Stimulated activated CD8-positive, alpha-beta memory T cell treated with anti-CD3 and anti-CD28 coated beads, Interleukin-7, amount 100 ng/mL, for 1 hour (primary cell): ENCODE data around the gene CLCN6.

Experiments
- DNase-seq, 2 donors: peaks; one replicate each; pipeline ENCODE4 v3.0.0-alpha.2; 2020; ENCODE audit warnings: low read depth in 2 of 2

The CLCN6 gene

DNA sequence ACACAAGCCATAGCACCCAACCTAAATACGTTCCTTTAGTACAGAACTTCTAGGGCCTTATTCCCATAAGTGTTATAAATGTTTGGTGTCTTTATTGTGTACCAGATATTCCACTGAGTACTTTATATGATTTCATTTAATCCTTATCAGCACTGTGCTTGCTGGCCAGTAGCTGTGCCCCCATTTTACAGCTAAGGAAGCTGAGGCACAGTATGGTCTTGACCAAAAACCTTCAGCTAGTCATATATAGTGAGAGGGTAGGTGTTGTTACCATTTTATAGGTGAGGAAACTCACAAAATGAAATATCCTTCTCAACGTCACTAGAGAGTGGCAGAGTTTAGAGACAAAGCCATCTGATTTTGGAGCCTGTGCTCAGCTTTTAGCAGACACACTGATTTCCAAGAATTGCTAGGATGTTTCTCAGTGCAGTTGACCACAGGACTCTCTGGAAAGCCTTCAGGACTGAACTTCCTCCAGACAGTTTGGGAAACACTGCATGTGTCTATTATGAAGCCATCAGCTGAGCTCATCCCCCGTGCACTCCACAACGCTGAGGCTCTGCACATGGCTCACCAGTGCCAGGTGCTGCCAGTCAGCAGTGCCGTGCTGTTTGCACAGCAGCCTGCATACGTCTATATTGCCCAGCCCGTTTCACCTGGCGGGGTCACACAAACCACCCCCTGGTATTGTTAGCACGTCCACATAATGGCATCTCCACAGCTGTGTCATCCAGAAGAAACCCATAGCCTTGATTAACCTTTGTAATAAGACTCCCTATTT is 26.1 kb downstream of the CLCN6 start:
- no peak for DNase-seq

DNA sequence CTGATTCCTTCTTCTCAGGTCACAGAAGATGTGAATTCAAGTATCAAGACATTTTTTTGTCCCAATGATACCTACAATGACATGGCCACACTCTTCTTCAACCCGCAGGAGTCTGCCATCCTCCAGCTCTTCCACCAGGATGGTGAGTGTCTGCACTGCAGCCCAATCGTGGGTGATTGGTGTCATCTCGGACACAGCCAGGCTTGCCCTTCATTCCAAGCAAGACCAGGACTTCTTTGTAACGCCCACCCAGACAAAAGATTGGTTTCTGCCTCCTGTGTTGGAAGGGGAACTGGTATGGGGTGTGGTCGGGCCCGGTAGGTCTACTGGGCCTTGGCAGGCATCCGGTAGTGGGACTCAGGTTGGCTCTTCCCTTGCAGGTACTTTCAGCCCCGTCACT is 27.5 kb downstream of the CLCN6 start:
- no peak for DNase-seq

DNA sequence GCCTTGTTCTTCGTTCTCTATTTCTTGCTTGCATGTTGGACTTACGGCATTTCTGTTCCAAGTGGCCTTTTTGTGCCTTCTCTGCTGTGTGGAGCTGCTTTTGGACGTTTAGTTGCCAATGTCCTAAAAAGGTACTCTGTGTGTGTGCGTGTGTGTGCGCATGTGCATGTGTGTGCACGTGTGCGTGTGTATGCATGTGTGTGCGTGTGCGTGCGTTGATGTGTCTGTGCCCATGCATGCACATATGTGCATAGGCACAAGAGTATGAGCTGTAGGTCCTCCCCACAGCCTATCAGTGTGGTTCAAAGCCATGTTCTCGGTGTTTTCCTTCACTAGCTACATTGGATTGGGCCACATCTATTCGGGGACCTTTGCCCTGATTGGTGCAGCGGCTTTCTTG is 27.9 kb downstream of the CLCN6 start:
- no peak for DNase-seq

DNA sequence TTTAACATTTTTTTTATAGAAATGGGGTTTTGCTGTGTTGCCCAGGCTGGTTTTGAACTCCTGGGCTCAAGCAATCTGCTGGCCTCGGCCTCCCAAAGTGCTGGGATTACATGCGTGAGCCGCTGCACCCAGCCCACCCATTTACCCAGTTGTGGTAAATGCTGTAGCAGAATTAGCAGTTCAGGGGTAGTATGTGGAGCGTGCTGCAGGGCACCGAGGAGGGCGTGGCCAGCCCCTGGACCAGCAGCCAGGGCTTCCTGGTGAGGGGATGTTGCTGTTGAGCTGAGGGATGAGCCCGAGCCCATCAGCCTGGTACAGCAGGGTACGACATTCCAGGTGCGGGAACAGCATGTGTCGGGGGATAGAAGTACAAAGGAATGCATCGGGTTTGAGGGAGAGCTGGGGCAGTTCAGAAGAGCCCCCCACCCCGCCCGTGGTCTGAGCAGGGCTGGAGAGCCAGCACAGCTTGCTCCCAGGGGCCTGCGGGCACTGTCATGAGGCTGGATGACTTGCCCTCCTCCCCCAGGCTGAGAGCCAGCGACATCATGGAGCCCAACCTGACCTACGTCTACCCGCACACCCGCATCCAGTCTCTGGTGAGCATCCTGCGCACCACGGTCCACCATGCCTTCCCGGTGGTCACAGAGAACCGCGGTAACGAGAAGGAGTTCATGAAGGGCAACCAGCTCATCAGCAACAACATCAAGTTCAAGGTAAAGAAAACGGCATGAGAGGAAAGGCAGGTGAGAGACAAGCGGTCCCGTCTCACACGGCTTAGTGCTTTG is 29.6 kb downstream of the CLCN6 start:
- DNase-seq, result no peak

DNA sequence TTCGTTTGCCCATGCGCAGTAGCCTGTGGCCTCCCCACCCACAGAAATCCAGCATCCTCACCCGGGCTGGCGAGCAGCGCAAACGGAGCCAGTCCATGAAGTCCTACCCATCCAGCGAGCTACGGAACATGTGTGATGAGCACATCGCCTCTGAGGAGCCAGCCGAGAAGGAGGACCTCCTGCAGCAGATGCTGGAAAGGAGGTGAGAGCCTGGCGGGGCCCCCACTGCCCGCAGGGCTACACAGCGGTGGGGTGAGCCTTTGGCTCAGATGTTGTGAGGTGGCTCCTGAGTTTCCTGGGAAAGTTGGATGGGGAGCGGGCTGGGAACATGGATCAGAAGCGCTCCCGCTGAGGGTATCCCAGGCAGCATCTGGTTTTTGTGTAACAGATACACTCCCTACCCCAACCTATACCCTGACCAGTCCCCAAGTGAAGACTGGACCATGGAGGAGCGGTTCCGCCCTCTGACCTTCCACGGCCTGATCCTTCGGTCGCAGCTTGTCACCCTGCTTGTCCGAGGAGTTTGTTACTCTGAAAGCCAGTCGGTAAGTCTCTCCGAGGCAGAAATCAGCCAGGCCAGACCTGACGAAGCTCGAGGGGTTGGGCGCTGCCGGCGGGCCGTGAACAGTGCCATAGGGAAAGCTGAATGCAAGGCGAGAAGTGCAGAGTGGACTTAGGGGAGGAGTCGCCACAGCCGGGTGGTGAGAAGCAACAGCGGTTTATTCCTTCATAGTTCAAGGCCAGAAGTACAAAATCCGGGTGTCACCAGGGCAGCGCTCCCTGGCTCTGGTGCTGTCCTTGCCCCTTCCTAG is 31.2 kb downstream of the CLCN6 start:
- no peak for DNase-seq

DNA sequence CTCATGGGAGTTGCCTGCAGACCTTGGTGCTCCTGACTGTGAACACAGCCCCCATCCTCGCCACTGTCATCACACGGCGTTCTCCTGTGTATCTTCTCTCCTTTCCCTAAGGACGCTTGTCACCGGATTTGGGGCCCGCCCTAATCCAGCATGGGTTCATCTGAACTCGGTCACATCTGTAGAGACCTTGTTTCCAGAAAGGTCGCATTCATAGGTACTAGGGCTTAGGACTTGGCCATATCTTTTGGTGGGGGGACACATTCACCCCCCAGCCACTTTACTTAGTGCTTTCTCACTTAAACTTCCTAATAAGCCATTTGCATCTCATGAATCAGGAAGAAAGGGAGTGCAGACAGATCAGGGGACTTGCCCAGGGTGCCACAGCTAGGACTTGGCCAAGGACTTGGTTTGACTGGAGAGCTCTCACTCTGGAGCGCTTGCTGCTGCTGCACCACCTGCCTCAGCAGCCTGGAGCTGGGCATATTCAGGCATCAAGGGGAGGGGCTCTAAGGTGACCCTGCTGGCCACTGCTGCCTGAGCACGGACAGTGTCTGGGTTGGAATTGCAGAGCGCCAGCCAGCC is 31.9 kb downstream of the CLCN6 start:
- no peak for DNase-seq

DNA sequence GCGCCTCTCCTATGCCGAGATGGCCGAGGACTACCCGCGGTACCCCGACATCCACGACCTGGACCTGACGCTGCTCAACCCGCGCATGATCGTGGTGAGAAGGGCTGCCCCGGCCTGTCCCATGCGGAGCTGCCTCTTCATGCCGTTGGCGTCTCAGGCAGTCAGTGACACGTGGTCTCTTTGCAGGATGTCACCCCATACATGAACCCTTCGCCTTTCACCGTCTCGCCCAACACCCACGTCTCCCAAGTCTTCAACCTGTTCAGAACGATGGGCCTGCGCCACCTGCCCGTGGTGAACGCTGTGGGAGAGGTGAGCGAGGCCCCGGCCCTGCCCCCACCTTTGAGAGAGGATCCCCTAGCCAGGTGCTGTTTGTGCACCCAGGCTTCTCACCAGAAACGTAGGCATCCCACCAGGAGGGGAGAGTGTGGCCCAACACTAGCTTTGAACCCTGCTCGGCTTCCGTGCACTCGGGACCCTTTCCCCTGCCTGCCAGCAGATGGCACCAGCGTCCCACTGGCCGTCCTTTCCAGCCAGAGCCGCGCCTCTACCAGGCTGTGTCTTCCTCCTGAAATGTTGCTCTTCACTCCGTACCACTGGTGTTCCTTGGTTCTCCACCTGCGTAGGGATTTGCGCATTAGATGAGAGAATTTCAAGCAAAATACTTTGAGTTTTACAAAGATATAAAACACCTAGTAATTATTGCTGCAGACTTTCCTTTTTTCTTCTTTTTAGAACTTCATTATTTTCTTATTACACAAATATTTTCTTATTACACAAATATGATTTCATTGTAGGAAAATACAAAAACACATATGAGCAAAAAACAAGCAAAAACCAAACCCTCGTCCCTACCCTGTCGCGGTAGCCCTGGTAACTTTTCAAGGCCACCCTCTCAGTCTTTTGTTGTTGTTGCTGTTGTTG is 32.6 kb downstream of the CLCN6 start:
- DNase-seq, result peak; percentile 44 to 58

DNA sequence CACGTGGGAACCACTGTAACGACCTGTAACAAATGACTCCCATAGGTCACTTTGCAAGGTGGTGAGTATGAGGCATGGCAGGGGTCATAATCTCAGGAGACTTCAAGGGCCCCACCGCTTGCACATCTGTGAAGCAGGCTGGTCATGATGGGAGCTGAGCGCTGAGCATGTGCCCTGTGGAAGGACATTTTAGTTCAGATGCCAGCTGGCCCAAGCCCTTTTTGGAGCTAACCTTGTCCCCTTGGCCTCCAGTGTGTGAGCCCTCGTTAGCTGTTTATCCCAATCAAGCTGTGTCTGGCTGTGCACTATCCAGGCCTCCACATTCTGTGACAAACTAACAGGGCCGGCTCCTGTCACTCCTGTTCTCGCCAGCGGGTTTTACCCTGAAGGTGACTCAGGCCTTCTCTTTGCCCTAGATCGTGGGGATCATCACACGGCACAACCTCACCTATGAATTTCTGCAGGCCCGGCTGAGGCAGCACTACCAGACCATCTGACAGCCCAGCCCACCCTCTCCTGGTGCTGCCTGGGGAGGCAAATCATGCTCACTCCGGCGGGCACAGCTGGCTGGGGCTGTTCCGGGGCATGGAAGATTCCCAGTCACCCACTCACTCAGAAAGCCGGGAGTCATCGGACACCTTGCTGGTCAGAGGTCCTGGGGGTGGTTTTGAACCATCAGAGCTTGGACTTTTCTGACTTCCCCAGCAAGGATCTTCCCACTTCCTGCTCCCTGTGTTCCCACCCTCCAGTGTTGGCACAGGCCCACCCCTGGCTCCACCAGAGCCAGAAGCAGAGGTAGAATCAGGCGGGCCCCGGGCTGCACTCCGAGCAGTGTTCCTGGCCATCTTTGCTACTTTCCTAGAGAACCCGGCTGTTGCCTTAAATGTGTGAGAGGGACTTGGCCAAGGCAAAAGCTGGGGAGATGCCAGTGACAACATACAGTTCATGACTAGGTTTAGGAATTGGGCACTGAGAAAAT is 34.0 kb downstream of the CLCN6 start:
- no peak for DNase-seq

DNA sequence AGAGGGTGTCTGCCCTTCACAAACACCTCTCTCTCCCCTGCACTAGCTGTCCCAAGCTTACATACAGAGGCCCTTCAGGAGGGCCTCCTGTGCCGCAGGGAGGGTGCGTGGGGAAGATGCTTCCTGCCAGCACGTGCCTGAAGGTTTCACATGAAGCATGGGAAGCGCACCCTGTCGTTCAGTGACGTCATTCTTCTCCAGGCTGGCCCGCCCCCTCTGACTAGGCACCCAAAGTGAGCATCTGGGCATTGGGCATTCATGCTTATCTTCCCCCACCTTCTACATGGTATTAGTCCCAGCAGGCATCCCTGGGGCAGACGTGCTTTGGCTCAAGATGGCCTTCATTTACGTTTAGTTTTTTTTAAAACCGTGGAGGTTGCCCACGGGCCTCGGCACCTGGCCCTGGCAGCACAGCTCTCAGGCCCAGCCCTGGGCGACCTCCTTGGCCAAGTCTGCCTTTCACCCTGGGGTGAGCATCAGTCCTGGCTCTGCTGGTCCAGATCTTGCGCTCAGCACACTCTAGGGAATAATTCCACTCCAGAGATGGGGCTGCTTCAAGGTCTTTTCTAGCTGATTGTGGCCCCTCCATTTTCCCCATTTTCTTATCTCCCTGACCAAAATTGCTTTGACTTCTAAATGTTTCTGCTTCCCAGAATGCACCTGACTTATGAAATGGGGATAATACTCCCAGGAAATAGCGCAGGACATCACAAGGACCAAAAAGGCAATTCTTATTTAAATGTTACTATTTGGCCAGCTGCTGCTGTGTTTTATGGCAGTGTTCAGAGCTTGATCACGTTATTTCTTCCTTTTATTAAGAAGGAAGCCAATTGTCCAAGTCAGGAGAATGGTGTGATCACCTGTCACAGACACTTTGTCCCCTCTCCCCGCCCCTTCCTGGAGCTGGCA is 35.5 kb downstream of the CLCN6 start:
- no peak for DNase-seq

DNA sequence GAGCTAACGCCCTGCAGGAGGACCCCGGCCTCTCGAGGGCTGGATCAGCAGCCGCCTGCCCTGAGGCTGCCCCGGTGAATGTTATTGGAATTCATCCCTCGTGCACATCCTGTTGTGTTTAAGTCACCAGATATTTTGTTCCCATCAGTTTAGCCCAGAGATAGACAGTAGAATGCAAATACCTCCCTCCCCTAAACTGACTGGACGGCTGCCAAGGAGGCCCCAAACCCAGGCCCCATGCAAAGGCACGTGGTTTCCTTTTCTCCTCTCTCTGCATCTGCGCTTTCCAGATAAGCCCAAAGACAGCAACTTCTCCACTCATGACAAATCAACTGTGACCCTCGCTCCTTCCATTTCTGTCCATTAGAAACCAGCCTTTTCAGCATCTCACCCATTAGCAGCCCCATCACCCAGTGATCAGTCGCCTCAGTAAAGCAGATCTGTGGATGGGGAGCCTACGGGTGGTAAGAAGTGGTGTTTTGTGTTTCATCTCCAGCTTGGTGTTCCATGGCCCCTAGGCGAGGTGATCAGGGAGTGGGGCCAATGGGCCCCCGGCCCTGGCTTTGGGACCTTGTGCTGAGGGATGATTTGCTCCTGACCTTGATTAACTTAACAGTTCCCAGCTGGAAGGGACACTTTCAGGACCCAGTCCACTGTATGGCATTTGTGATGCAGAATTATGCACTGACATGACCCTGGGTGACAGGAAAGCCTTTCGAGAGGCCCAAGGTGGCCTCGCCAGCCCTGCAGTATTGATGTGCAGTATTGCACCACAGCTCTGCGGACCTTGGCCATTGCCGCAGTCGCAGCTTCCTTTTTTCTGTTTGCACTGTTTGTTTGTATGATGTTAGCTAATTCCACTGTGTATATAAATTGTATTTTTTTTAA is 36.4 kb downstream of the CLCN6 start:
- DNase-seq, result no peak

DNA sequence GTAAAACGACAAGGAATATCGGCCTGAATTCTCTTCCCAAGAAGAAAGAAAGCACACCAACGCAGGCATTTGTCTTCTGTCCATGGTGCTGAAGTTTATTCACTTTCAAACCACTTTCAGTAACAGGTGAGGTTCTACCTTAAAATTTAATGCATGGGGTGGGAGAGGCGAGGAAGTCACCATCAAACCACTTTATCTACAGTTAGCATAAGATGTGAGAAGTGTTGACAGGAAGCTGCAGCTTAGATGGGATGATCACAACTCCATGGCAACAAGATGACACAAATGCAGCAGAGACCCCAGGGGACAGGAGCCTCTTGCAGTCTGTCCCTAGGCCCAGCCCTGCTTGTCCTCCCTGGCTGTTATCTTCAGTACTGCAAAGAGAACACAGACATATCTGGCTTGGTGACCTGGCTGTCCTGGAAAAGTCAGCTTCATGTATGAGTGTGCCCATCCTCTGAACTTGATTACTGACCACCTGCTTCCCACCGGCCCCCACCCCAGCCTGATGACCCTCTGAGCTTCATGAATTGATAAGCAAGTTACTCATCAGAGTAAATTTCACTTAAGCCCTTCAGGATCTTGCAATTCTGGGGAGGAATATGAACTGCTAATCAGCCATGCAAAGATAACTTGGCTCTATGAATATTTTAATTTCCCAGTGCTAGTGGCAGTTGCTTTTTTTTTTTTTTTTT is 39.8 kb downstream of the CLCN6 start:
- DNase-seq, result no peak

DNA sequence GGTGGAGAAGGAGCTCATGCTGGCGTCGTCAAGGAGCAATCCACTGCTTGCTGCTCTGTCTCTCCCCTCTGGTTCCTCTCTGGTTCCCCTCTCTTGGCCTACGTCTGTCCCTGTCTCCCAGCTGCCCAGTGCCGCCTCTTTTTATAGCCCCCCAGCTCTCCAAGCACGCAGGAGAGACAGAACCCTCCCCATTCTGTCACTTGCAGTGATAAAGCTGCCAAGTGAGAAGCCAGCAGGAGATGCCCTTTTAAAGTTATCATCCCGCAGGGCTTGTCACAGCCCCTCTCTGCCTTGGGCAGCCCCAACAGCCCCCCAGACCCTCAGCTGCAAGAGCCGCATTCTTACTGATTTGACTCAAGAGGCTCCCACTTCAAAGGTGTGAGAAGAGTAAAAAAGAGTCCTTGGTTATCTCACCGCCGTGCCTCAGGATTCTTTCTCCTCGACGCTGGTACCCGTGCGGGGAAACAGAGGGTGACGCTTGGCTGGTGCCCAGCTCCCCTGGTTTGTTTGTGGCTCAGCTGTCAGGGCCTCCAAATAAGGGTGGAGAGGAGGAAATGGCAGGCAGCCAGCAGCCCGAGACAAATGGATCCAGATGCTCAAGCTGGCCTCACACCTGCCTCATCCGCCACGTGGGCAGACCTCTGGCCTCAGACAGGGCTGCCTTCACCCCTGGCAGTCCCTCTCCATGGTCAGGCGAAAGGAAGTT is 41.8 kb downstream of the CLCN6 start, which contains the start of gene NPPA:
Gene NPPA (minus strand): TSS at position 117 of the 706 bp plus-strand sequence. CDS start 99 bp downstream, at position 18.
- DNase-seq, result no peak

DNA sequence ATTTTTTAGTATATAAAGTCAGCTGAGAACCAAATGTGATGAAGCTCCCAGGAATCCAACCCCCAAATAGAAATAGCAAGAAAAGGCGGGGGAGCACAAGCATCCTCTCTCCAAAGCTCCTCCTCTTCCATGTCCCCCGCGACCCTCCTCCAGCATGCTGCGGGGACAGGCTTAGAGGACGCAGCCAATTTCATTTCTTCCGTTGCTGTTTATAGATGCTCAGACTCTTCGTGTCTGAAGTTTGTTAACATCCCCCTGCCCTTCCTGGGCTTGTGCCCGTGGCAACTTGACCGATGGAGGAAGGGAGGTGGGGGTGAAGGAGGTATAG is 42.3 kb downstream of the CLCN6 start:
- DNase-seq, result no peak

DNA sequence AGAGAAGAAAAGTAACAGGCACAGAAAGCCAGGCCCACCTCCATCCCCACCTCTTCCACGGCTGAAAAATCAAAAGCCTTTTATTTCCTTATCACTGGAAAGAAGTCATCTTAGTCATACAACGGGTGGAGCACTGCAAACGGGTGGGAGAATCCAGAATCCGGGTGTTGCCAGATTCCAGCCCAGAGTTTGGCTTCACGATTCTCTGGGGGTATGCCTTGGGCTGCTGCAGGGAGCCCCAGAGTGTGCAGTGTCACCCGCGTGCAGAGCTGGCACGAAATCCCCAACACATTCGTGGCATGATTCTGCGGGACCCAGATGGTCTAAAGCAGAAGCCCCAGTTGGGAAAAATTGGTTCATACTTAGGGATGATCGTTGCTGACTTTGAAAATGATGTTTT is 44.2 kb downstream of the CLCN6 start:
- DNase-seq, result no peak

DNA sequence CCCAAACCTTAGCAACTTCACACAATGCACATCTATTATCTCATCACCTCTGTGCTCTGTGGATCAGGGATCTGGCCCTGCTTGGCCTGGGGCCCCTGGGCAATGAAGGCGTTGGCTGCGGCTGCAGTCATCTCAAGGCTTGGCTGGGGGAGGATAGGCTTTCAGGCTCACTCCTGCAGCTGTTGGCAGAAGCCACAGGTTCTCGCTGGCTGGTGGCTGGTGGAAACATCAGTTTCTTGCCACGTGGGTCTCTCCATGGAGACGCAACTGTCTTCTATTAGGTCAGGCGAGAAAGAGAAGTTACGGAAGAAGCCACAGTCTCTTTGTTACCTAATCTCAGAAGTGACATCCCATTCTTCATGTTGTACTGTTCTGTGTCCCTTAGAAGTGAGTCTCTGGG is 45.2 kb downstream of the CLCN6 start:
- DNase-seq, result no peak

DNA sequence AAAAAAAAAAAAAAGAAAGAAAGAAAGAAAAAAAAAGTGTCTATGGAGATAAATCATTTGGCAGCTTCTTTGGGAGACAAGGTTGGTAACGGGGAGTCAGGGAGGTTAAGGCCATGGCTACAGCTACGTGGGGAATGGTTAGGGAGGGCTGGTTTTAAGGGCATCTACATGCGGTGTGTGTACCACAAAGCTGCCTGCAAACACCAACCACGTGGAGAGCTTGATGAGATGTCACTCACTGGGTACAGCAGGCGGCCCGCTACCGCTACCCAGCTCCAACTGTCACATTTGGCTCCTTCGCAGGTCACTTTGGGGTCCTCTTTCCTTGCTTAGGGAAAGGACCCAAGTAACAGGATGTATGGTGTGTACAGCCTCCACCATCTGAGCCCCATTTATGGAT is 48.5 kb downstream of the CLCN6 start:
- no peak for DNase-seq
